GM23248 (cell line): ENCODE results near the gene PLEKHG2.

Experiments used
- EZH2 ChIP-seq: fragments of 200-600 bp; sonication (generic); IDR thresholded peaks from 2 replicates; pipeline ENCODE4 v1.6.1; 2018; ENCODE audit warnings: antibody characterized with exemption, mild to moderate bottlenecking; ENCODE audit not compliant: insufficient read depth, poor library complexity, severe bottlenecking
- EZH2phosphoT487 ChIP-seq: fragments of 200-600 bp; sonication (generic); IDR thresholded peaks from 2 replicates; pipeline ENCODE4 v1.6.1; 2018; ENCODE audit warnings: antibody characterized with exemption, moderate library complexity, mild to moderate bottlenecking, low read depth; ENCODE audit not compliant: insufficient read depth

- no peak for TF ChIP-seq EZH2
- no peak for TF ChIP-seq EZH2phosphoT487
These were observed 7.1 kb upstream of the PLEKHG2 start for GRCh38 chr19:39405261-39405957.
